Renal cortex interstitium (tissue), 15 donors: ENCODE measurements around the gene FMR1NB. TPM values are rescaled to one million over a fixed set of nuclear protein-coding genes. Genes with fewer than 3 reads are reported as not detected.
A peak's percentile ranks its signal among the peaks of the same experiment; 100 is the strongest.

ENCODE experiments used
- DNase-seq, 11 donors: peaks; one replicate each; pipeline ENCODE4 v3.0.0-alpha.2; 2013; ENCODE audit warnings: low read depth in 9 of 11, low spot score in 4 of 11; ENCODE audit errors: extremely low read depth in 1 of 11
- long read RNA-seq, 16 experiments: transcript quantifications; one replicate each; lab custom pipeline, GENCODE V29; 2026
- polyA plus RNA-seq, 3 donors: library from polyadenylated mRNA; unstranded; fragments of 120-200 nt; gene quantifications; one replicate each; pipeline ENCODE4 v1.2.1, GENCODE V29; 2013; ENCODE audit not compliant: insufficient read length in 3 of 3

Gene FMR1NB
- polyA plus RNA-seq, result under 1 TPM in 2 of 3 donors, not detected in 1; 0.13 to 0.20 TPM
- long read RNA-seq, donor 1, result 0 reads
- long read RNA-seq, donor 2, result 0 reads
- long read RNA-seq, donor 3, result 0 reads
- long read RNA-seq, donor 4, result 0 reads
- long read RNA-seq, donor 5, result 0 reads
- long read RNA-seq, donor 6, result 0 reads
- long read RNA-seq, donor 7, result 0 reads
- long read RNA-seq, donor 8, result 0 reads
- long read RNA-seq, donor 9, result 0 reads
- long read RNA-seq, donor 10, result 0 reads
- long read RNA-seq, donor 11, result 0 reads
- long read RNA-seq, donor 12, result 0 reads
- long read RNA-seq, donor 13, result 0 reads
- long read RNA-seq, donor 14, result 0 reads
- long read RNA-seq, donor 15, result 0 reads
- long read RNA-seq, donor 16, result 0 reads

GRCh38 chrX:147981038-147981752 is at the start of gene FMR1NB:
FMR1NB (plus strand) TSS chrX:147981337; CDS start chrX:147981403, 66 bp downstream.
- DNase-seq, result no peak

- DNase-seq, result no peak
These were observed 47.3 kb upstream of the FMR1NB start for GRCh38 chrX:147933815-147934214.

- DNase-seq, result no peak
These were observed 45.9 kb upstream of the FMR1NB start for GRCh38 chrX:147935156-147935758.

- no peak for DNase-seq
These were observed 35.9 kb upstream of the FMR1NB start for GRCh38 chrX:147945286-147945685.

GRCh38 chrX:147948531-147948930 is 32.6 kb upstream of the FMR1NB start:
- DNase-seq, result no peak

- no peak for DNase-seq
These were observed 30.8 kb upstream of the FMR1NB start for GRCh38 chrX:147950352-147950751.

- DNase-seq, result no peak
These were observed 27.2 kb upstream of the FMR1NB start for GRCh38 chrX:147953976-147954375.

- DNase-seq, result no peak
These were observed 23.8 kb upstream of the FMR1NB start for GRCh38 chrX:147957291-147957690.

- DNase-seq, result no peak
These were observed 22.8 kb upstream of the FMR1NB start for GRCh38 chrX:147958291-147958690.

GRCh38 chrX:147960722-147961121 is 20.4 kb upstream of the FMR1NB start:
- DNase-seq, result no peak

- DNase-seq, result no peak
These were observed 18.7 kb upstream of the FMR1NB start for GRCh38 chrX:147962476-147962875.

GRCh38 chrX:147978931-147979330 is 2.2 kb upstream of the FMR1NB start:
- DNase-seq, result no peak

- no peak for DNase-seq
These were observed 39.2 kb downstream of the FMR1NB start for GRCh38 chrX:148020329-148020728.

- DNase-seq, result no peak
These were observed 43.5 kb downstream of the FMR1NB start for GRCh38 chrX:148024425-148025148.

GRCh38 chrX:148035380-148035779 is 54.2 kb downstream of the FMR1NB start:
- no peak for DNase-seq

GRCh38 chrX:148037020-148037419 is 55.9 kb downstream of the FMR1NB start:
- DNase-seq, result no peak

GRCh38 chrX:148043271-148043855 is 62.2 kb downstream of the FMR1NB start:
- DNase-seq, result no peak

GRCh38 chrX:148047200-148047599 is 66.1 kb downstream of the FMR1NB start:
- no peak for DNase-seq

GRCh38 chrX:148049441-148049840 is 68.3 kb downstream of the FMR1NB start:
- DNase-seq, result peak in 9 of 11 donors; percentile 6 to 43 (median 20)
